Measurements from ENCODE around the gene OVOL2. TPM values are rescaled to one million over a fixed set of nuclear protein-coding genes. Genes with fewer than 3 reads are reported as not detected.
A peak's percentile ranks its signal among the peaks of the same experiment; 100 is the strongest.

The OVOL2 gene
- total RNA-seq, 1 experiment from 2014 or later: 20.7 TPM

GRCh38 chr20:18020931-18021330 is 36.8 kb downstream of the OVOL2 start:
- ChIA-PET CTCF (no interaction called here), POLR2A (ENCODE audit: unreplicated experiment) (no interaction called here)
- Histone ChIP-seq H3F3A (ENCODE audit: insufficient read depth, low read depth) (0 out of 2 replicates have a peak, but pooled peaks cover 4% of the 10 kb centered on the region), H3K79me2 (ENCODE audit: low read depth) (no peaks in the 10 kb centered on the region), H3K4me3 (no peak overlapping the region), H3K9me3 (ENCODE audit: insufficient read depth, low read depth) (no peaks in the 10 kb centered on the region), H3K4me1 (replicated peaks; ENCODE audit: insufficient read depth) (no peaks in the 10 kb centered on the region), H3K9me2 (ENCODE audit: insufficient read depth) (no peaks in the 10 kb centered on the region), H3K36me3 (ENCODE audit: low read depth) (no peaks in the 10 kb centered on the region; the same call in 1 of the 2 replicates), H3K27me3 (ENCODE audit: insufficient read depth, low read depth) (no peaks in the 10 kb centered on the region), H4K20me1 (ENCODE audit: insufficient read depth) (no peaks in the 10 kb centered on the region), H3K4me2 (no peak overlapping the region), H3K27ac (no peak overlapping the region), H2AFZ (no peak overlapping the region)
- DNase-seq: no peak
- no peak for TF ChIP-seq EZH2 (IDR thresholded peaks at IDR 0.05; ENCODE audit: low read depth)
- no peak for TF ChIP-seq CTCF (conservative IDR thresholded peaks at IDR 0.05)
- intact Hi-C loops (cut with micrococcal nuclease; ENCODE audit: unreplicated experiment): no loop called here
- no TSS peak for BruUV-seq (replicated peaks)

- DNase-seq: no peak
- Histone ChIP-seq H3K79me2 (ENCODE audit: low read depth) (no peaks in the 10 kb centered on the region), H3K9me2 (ENCODE audit: insufficient read depth) (no peaks in the 10 kb centered on the region), H4K20me1 (ENCODE audit: insufficient read depth) (no peaks in the 10 kb centered on the region), H3K36me3 (ENCODE audit: low read depth) (no peaks in the 10 kb centered on the region; the same call in 1 of the 2 replicates), H3K4me2 (no peak overlapping the region), H3K9me3 (ENCODE audit: insufficient read depth, low read depth) (no peaks in the 10 kb centered on the region), H3K4me1 (replicated peaks; ENCODE audit: insufficient read depth) (no peaks in the 10 kb centered on the region), H3K4me3 (no peak overlapping the region), H3K27me3 (ENCODE audit: insufficient read depth, low read depth) (no peaks in the 10 kb centered on the region), H2AFZ (no peak overlapping the region), H3K27ac (no peak overlapping the region), H3F3A (ENCODE audit: insufficient read depth, low read depth) (0 out of 2 replicates have a peak, but pooled peaks cover 4% of the 10 kb centered on the region)
- ChIA-PET CTCF (no interaction called here), POLR2A (ENCODE audit: unreplicated experiment) (no interaction called here)
- intact Hi-C loops (cut with micrococcal nuclease; ENCODE audit: unreplicated experiment): no loop called here
- TF ChIP-seq CTCF (conservative IDR thresholded peaks at IDR 0.05) (peak; percentile 45; the same call in 1 of the 2 replicates), EZH2 (IDR thresholded peaks at IDR 0.05; ENCODE audit: low read depth) (no peak)
- no TSS peak for BruUV-seq (replicated peaks)
Measured at GRCh38 chr20:18019068-18019467, 38.6 kb downstream of the OVOL2 start.

- no peak overlapping the region for H2AFZ ChIP-seq
- CTCF ChIA-PET: interaction anchor here (0.6 kb wide), 1 partner anchor 9 kb away, joined by 6 read pairs; no protein-coding TSS in a partner anchor
- POLR2A ChIA-PET (ENCODE audit: unreplicated experiment): no interaction called here
- intact Hi-C loops (cut with micrococcal nuclease; ENCODE audit: unreplicated experiment): no loop called here
- H3K27ac ChIP-seq: no peak overlapping the region
- H3F3A ChIP-seq (ENCODE audit: insufficient read depth, low read depth): no peaks in the 10 kb centered on the region
- H3K9me3 ChIP-seq (ENCODE audit: insufficient read depth, low read depth): no peaks in the 10 kb centered on the region
- TF ChIP-seq EZH2 (IDR thresholded peaks at IDR 0.05; ENCODE audit: low read depth) (no peak), CTCF (conservative IDR thresholded peaks at IDR 0.05) (no peak)
- no peaks in the 10 kb centered on the region; the same call in 1 of the 2 replicates for H3K36me3 ChIP-seq (ENCODE audit: low read depth)
- no peak overlapping the region for H3K4me3 ChIP-seq
- no peak overlapping the region for H3K4me2 ChIP-seq
- DNase-seq: no peak
- no peaks in the 10 kb centered on the region for H4K20me1 ChIP-seq (ENCODE audit: insufficient read depth)
- no peaks in the 10 kb centered on the region for H3K79me2 ChIP-seq (ENCODE audit: low read depth)
- H3K4me1 ChIP-seq (replicated peaks; ENCODE audit: insufficient read depth): no peaks in the 10 kb centered on the region
- H3K9me2 ChIP-seq (ENCODE audit: insufficient read depth): no peaks in the 10 kb centered on the region
- no peaks in the 10 kb centered on the region for H3K27me3 ChIP-seq (ENCODE audit: insufficient read depth, low read depth)
- no TSS peak for BruUV-seq (replicated peaks)
Measured at GRCh38 chr20:18018100-18018499, 39.6 kb downstream of the OVOL2 start.
